ENCODE results near the gene BTBD1.

The BTBD1 gene

DNA sequence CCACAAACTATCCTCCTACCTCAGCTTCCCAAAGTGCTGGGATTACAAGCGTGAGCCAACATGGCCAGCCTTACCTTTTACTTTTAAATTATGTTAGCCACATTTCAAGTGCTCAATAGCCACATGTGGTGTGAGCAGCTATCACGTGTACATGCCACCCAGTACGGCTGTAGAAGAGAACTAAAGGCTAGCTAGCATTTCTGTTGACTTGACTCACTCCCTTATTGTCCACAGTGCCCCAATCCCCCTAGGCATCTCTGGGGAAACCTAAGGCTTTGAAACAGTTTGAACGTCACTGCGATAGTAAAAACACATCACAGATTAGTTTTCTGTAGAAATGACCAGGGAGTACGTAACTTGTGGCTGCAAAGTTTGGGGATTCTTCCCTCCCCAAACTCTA, 67.6 kb downstream of the BTBD1 start:
- H3K4me1 ChIP-seq (ENCODE audit: control insufficient read depth, insufficient read depth, low read length) = no peaks in the 10 kb centered on the region
- ChIA-PET CTCF (interaction anchor here (0.6 to 5.0 kb wide), 19 partner anchors 9 to 469 kb away, joined by 3 to 54 read pairs (median 5); partner anchors contain the start of genes C15orf40 and RAMAC), POLR2A (interaction anchor here (1.1 to 1.3 kb wide), 3 partner anchors 12 to 469 kb away, joined by 3 to 4 read pairs (median 3); partner anchors contain the start of gene C15orf40)
- H3K27ac ChIP-seq (ENCODE audit: extremely low read depth, low read depth, low read length) = no peak overlapping the region
- no peaks in the 10 kb centered on the region for H3K9me3 ChIP-seq (ENCODE audit: control insufficient read depth, insufficient read depth, low read depth, low read length)
- no peak overlapping the region for H3K4me3 ChIP-seq (ENCODE audit: low read depth, low read length)
- TF ChIP-seq, protein P1, sequence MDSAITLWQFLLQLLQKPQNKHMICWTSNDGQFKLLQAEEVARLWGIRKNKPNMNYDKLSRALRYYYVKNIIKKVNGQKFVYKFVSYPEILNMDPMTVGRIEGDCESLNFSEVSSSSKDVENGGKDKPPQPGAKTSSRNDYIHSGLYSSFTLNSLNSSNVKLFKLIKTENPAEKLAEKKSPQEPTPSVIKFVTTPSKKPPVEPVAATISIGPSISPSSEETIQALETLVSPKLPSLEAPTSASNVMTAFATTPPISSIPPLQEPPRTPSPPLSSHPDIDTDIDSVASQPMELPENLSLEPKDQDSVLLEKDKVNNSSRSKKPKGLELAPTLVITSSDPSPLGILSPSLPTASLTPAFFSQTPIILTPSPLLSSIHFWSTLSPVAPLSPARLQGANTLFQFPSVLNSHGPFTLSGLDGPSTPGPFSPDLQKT (IDR thresholded peaks at IDR 0.05; ENCODE audit: borderline replicate concordance, low read depth, low read length) = no peak
- TF ChIP-seq, protein P2, sequence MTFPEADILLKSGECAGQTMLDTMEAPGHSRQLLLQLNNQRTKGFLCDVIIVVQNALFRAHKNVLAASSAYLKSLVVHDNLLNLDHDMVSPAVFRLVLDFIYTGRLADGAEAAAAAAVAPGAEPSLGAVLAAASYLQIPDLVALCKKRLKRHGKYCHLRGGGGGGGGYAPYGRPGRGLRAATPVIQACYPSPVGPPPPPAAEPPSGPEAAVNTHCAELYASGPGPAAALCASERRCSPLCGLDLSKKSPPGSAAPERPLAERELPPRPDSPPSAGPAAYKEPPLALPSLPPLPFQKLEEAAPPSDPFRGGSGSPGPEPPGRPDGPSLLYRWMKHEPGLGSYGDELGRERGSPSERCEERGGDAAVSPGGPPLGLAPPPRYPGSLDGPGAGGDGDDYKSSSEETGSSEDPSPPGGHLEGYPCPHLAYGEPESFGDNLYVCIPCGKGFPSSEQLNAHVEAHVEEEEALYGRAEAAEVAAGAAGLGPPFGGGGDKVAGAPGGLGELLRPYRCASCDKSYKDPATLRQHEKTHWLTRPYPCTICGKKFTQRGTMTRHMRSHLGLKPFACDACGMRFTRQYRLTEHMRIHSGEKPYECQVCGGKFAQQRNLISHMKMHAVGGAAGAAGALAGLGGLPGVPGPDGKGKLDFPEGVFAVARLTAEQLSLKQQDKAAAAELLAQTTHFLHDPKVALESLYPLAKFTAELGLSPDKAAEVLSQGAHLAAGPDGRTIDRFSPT (tag by site-specific recombination; IDR thresholded peaks at IDR 0.05) = no peak
- TF ChIP-seq ZNF623 (tag by site-specific recombination; IDR thresholded peaks at IDR 0.05) (no peak), ZNF292 (tag by site-specific recombination; IDR thresholded peaks at IDR 0.05; ENCODE audit: borderline replicate concordance, low read depth) (no peak), ZNF629 (tag by site-specific recombination; IDR thresholded peaks at IDR 0.05) (no peak), YY1 (tag by site-specific recombination; IDR thresholded peaks at IDR 0.05) (no peak), ZNF23 (tag by site-specific recombination; IDR thresholded peaks at IDR 0.05; ENCODE audit: borderline replicate concordance) (no peak), KLF8 (tag by site-specific recombination; IDR thresholded peaks at IDR 0.05) (no peak)
- TF ChIP-seq, protein P3, sequence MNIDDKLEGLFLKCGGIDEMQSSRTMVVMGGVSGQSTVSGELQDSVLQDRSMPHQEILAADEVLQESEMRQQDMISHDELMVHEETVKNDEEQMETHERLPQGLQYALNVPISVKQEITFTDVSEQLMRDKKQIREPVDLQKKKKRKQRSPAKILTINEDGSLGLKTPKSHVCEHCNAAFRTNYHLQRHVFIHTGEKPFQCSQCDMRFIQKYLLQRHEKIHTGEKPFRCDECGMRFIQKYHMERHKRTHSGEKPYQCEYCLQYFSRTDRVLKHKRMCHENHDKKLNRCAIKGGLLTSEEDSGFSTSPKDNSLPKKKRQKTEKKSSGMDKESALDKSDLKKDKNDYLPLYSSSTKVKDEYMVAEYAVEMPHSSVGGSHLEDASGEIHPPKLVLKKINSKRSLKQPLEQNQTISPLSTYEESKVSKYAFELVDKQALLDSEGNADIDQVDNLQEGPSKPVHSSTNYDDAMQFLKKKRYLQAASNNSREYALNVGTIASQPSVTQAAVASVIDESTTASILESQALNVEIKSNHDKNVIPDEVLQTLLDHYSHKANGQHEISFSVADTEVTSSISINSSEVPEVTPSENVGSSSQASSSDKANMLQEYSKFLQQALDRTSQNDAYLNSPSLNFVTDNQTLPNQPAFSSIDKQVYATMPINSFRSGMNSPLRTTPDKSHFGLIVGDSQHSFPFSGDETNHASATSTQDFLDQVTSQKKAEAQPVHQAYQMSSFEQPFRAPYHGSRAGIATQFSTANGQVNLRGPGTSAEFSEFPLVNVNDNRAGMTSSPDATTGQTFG (tag by site-specific recombination; IDR thresholded peaks at IDR 0.05; ENCODE audit: borderline replicate concordance) = no peak
- TF ChIP-seq, protein P4, sequence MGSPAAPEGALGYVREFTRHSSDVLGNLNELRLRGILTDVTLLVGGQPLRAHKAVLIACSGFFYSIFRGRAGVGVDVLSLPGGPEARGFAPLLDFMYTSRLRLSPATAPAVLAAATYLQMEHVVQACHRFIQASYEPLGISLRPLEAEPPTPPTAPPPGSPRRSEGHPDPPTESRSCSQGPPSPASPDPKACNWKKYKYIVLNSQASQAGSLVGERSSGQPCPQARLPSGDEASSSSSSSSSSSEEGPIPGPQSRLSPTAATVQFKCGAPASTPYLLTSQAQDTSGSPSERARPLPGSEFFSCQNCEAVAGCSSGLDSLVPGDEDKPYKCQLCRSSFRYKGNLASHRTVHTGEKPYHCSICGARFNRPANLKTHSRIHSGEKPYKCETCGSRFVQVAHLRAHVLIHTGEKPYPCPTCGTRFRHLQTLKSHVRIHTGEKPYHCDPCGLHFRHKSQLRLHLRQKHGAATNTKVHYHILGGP (tag by site-specific recombination; IDR thresholded peaks at IDR 0.05) = no peak
- TF ChIP-seq, protein P5, sequence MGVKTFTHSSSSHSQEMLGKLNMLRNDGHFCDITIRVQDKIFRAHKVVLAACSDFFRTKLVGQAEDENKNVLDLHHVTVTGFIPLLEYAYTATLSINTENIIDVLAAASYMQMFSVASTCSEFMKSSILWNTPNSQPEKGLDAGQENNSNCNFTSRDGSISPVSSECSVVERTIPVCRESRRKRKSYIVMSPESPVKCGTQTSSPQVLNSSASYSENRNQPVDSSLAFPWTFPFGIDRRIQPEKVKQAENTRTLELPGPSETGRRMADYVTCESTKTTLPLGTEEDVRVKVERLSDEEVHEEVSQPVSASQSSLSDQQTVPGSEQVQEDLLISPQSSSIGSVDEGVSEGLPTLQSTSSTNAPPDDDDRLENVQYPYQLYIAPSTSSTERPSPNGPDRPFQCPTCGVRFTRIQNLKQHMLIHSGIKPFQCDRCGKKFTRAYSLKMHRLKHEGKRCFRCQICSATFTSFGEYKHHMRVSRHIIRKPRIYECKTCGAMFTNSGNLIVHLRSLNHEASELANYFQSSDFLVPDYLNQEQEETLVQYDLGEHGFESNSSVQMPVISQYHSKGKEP (tag by site-specific recombination; IDR thresholded peaks at IDR 0.05) = no peak
- peaks cover under 1 to 2% of the 10 kb centered on the region in 2 experiments for H3K36me3 ChIP-seq (ENCODE audit: control insufficient read depth in 2 of 2, insufficient read depth in 1 of 2, low read length in 2 of 2)

DNA sequence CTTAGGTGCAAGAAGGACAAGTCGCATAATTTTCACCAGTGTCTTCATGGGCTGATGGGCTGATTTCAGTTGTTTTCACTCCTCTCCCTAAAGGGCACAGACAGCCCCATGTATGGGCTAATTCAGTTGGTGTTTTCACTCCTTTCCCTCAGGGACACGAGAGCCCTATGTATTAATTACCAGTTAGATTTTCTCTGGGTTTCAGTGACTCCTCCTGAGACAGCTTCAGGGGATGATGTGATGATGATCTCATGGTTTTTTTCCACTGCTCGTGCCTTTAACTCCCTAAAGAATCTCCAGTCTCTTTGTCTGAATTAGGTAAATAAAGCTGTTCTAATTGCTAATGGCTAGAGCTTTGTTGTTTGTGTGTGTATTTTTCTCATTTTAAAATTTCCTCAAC, 71.1 kb downstream of the BTBD1 start:
- Histone ChIP-seq H3K36me3 (ENCODE audit: control insufficient read depth in 2 of 2, insufficient read depth in 1 of 2, low read length in 2 of 2) (peaks cover 6 to 11% of the 10 kb centered on the region in 2 experiments), H3K9me3 (ENCODE audit: control insufficient read depth, insufficient read depth, low read depth, low read length) (no peaks in the 10 kb centered on the region), H3K4me1 (ENCODE audit: control insufficient read depth, insufficient read depth, low read length) (no peaks in the 10 kb centered on the region), H3K27ac (ENCODE audit: extremely low read depth, low read depth, low read length) (no peak overlapping the region), H3K4me3 (ENCODE audit: low read depth, low read length) (no peak overlapping the region)
- TF ChIP-seq, protein P6, sequence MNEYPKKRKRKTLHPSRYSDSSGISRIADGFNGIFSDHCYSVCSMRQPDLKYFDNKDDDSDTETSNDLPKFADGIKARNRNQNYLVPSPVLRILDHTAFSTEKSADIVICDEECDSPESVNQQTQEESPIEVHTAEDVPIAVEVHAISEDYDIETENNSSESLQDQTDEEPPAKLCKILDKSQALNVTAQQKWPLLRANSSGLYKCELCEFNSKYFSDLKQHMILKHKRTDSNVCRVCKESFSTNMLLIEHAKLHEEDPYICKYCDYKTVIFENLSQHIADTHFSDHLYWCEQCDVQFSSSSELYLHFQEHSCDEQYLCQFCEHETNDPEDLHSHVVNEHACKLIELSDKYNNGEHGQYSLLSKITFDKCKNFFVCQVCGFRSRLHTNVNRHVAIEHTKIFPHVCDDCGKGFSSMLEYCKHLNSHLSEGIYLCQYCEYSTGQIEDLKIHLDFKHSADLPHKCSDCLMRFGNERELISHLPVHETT (tag by site-specific recombination; IDR thresholded peaks at IDR 0.05) = 0 out of 2 replicates have a peak, but pooled peaks have one; percentile 19
- peak; percentile 84 for TF ChIP-seq ZNF629 (tag by site-specific recombination; IDR thresholded peaks at IDR 0.05)
- TF ChIP-seq SP7 (tag by site-specific recombination; IDR thresholded peaks at IDR 0.05) = peak; percentile 89
- 0 out of 2 replicates have a peak, but pooled peaks have one; percentile 49 for TF ChIP-seq ZEB2 (tag by site-specific recombination; IDR thresholded peaks at IDR 0.05)
- TF ChIP-seq ZNF266 (tag by site-specific recombination; IDR thresholded peaks at IDR 0.05; ENCODE audit: low read depth) = no peak
- peak; percentile 38; the same call in 1 of the 2 replicates for TF ChIP-seq ZNF366 (tag by site-specific recombination; conservative IDR thresholded peaks at IDR 0.05)
- TF ChIP-seq ZBTB21 (tag by site-specific recombination; IDR thresholded peaks at IDR 0.05) = 0 out of 2 replicates have a peak, but pooled peaks have one; percentile 53
- peak; percentile 19; the same call in 1 of the 2 replicates for TF ChIP-seq ZBTB17 (tag by site-specific recombination; IDR thresholded peaks at IDR 0.05)
- TF ChIP-seq OSR2 (tag by site-specific recombination; IDR thresholded peaks at IDR 0.05) = no peak
- peak; percentile 78 for TF ChIP-seq WT1 (tag by site-specific recombination; IDR thresholded peaks at IDR 0.05)
- TF ChIP-seq ZNF335 (tag by site-specific recombination; conservative IDR thresholded peaks at IDR 0.05) = 0 out of 2 replicates have a peak, but pooled peaks have one; percentile 46
- TF ChIP-seq ZNF416 (tag by site-specific recombination; IDR thresholded peaks at IDR 0.05) = no peak
- peak; percentile 71; the same call in 1 of the 2 replicates for TF ChIP-seq ZNF660 (tag by site-specific recombination; IDR thresholded peaks at IDR 0.05)
- peak; percentile 87 for TF ChIP-seq PRDM1 (tag by site-specific recombination; IDR thresholded peaks at IDR 0.05)
- CTCF ChIA-PET = interaction anchor here (2.4 to 2.9 kb wide), 2 partner anchors 15 to 147 kb away, joined by 8 to 18 read pairs; partner anchors contain the start of gene C15orf40
- POLR2A ChIA-PET = interaction anchor here (1.5 kb wide), 1 partner anchor 10 kb away, joined by 4 read pairs; the partner anchor contains the start of gene RAMAC

Data from HEK293 (cell line).